HG03196 (cell line): ENCODE data around the gene PVR.

Source experiments
- ATAC-seq: cut with Tn5 transposase; IDR thresholded peaks from one replicate; pipeline ENCODE4 v1.9.1; 2021; ENCODE audit not compliant: unreplicated experiment

The PVR gene

GRCh38 chr19:44642377-44642776 lies 1.3 kb upstream of the PVR start:
- no peak for ATAC-seq

- no peak for ATAC-seq
Observed at GRCh38 chr19:44644402-44645016, 799 bp downstream of the PVR start.

DNA sequence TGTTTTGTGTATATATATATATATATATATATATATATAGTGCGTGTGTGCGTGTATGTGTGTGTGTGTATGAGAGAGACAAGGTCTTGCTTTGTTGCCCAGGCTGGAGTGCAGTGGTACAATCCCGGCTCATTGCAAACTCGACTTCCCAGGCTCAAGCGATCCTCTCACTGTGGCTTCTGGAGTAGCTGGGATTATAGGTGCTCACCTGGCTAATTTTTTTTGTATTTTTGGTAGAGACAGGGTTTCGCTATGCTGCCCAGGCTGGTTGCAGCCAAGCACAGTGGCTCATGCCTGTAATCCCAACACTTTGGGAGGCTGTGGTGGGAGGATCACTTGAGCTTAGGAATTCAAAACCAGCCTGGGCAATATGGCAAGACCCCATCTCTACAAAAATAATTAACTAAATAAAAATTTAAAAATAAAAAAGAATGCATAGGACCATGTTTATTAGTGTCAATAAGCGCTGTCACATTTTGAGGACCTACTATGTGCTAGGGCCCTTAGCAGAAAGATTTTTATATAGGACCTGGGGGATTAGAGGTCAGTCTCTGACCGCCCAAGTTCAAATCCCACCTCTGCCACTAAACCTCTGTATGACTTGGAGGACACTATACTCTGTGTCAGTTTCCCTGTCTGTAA lies 1.8 kb downstream of the PVR start:
- no peak for ATAC-seq

DNA sequence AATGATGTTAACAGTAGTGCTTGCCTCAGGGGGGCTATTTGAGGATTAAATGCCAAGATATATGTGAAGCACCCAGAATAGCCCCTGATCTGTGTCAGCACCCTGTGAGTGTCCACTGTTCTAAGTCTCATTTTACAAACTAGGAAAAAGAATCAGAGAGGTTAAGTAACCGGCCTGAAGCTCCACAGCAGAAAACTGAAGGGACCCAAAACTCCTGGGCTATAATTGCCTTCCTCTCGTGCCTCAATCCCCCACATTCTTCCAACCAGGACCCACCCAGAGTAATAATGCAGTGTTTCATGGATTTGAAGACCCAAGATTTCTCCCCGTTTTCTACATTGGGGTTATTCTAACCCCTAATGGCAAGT lies 2.3 kb downstream of the PVR start:
- no peak for ATAC-seq

DNA sequence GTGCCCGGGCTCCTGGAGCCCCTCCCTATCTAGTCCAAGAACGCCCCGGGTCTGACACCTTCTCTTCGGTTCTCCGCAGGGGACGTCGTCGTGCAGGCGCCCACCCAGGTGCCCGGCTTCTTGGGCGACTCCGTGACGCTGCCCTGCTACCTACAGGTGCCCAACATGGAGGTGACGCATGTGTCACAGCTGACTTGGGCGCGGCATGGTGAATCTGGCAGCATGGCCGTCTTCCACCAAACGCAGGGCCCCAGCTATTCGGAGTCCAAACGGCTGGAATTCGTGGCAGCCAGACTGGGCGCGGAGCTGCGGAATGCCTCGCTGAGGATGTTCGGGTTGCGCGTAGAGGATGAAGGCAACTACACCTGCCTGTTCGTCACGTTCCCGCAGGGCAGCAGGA lies 3.4 kb downstream of the PVR start:
- ATAC-seq = no peak

- no peak for ATAC-seq
Observed at GRCh38 chr19:44648631-44649251, 5.0 kb downstream of the PVR start.

GRCh38 chr19:44649578-44650145 lies 6.0 kb downstream of the PVR start:
- ATAC-seq = no peak

DNA sequence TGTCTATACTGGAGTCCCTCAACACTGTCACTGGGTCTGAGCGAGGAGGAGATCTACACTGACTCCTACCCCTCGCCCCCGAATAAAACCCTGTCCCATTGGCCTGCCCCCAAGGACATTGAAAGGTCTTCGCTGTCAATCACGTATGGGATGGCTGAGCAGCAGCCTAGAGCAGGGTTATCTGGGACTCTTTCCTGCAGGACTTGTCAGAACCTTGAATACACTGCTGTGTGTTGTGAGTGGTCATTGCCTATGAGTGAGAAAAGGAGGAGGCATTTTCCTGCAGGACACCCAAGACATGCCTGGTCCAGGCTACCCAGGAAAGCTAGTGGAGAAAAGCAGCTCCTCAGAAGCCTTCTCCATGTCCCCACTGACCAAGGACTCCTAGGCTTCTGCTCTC lies 9.6 kb downstream of the PVR start:
- ATAC-seq = no peak

DNA sequence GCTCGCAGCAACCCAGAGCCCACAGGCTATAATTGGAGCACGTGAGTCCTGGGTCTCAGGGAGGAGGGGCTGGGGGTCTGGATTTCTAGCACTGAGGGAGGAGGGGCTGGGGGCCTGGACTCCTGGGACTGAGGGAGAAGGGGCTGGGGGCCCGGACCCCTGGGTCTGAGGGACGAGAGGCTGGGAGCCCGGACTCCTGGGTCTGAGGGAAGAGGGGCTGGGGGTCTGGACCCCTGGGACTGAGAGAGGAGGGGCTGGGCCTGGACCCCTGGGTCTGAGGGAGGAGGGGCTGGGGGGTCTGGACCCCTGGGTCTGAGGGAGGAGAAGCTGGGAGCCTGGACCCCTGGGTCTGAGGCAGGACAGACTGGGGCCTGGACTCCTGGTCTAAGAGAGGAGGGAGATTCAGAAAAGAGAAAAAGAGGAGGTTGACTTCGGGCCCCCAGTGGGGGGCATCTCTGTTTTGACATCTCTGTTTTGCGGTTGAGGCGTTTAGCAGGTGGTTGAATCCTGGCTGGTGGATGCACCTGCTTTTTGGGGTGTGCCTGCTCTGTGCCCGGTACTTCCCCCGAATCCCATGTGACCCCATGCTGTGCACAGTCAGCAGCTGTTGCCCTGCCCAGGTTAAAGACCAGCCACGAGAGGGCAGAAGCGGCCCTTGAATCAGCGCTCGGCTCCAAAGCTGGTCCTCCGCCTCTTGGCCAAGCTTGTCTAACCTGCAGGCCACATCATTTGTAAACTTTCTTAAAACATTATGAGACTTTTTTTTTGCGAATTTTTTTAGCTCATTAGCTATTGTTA lies 10.5 kb downstream of the PVR start:
- ATAC-seq = peak; percentile 62

- no peak for ATAC-seq
Observed at GRCh38 chr19:44657211-44657921, 13.7 kb downstream of the PVR start.

GRCh38 chr19:44658069-44658733 lies 14.5 kb downstream of the PVR start:
- ATAC-seq = no peak

DNA sequence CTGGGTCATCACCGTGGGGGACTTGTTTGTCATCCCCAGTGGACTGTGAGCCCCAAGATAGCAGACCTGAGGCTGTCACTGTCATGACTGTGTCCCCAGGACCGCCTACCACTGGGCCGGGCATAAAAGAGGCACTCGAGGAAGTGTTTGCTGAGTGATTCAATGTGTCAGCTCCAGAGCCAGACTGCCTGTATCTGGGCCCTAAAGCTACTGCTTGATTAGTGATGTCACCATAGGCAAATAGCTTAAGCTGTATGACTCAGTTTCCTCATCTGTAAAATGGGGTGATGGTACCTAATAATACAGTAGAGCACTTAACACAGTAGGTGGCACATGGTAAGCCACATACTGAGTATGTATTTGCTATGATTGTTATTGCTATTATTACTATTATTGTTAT lies 16.4 kb downstream of the PVR start:
- ATAC-seq = no peak

GRCh38 chr19:44661205-44661604 lies 17.5 kb downstream of the PVR start:
- no peak for ATAC-seq

- no peak for ATAC-seq
Observed at GRCh38 chr19:44661904-44662303, 18.2 kb downstream of the PVR start.

- ATAC-seq = no peak
Observed at GRCh38 chr19:44662691-44663385, 19.1 kb downstream of the PVR start.

- ATAC-seq = no peak
Observed at GRCh38 chr19:44663996-44664395, 20.3 kb downstream of the PVR start.

- no peak for ATAC-seq
Observed at GRCh38 chr19:44664976-44665375, 21.3 kb downstream of the PVR start.

GRCh38 chr19:44666852-44667556 lies 23.3 kb downstream of the PVR start:
- no peak for ATAC-seq
